Tibial nerve (tissue), 4 donors: ENCODE data around the gene ADAMTS17.

Source experiments
- EP300 ChIP-seq, 2 donors: sonication (generic); formaldehyde crosslinking; IDR thresholded peaks; one replicate each; pipeline ENCODE4 v1.6.1; 2017; ENCODE audit warnings: antibody characterized with exemption in 2 of 2, mild to moderate bottlenecking in 1 of 2
- POLR2A ChIP-seq, 2 donors: fragments of 450-650 bp; IDR thresholded peaks; one replicate each; pipeline ENCODE4 v1.6.1; 2017; ENCODE audit warnings: antibody characterized with exemption in 2 of 2, mild to moderate bottlenecking in 2 of 2, moderate library complexity in 2 of 2
- TF ChIP-seq, protein P1 (sequence below), 5 experiments: fragments of 200-600 bp in 3 of 5; fragments of 450-650 bp in 2 of 5; sonication (generic) in 3 of 5; IDR thresholded peaks; one replicate each; pipeline ENCODE4 v1.5.1; 2016 to 2019; ENCODE audit warnings: antibody characterized with exemption in 5 of 5, mild to moderate bottlenecking in 3 of 5, moderate library complexity in 2 of 5

- TF ChIP-seq, protein P1, sequence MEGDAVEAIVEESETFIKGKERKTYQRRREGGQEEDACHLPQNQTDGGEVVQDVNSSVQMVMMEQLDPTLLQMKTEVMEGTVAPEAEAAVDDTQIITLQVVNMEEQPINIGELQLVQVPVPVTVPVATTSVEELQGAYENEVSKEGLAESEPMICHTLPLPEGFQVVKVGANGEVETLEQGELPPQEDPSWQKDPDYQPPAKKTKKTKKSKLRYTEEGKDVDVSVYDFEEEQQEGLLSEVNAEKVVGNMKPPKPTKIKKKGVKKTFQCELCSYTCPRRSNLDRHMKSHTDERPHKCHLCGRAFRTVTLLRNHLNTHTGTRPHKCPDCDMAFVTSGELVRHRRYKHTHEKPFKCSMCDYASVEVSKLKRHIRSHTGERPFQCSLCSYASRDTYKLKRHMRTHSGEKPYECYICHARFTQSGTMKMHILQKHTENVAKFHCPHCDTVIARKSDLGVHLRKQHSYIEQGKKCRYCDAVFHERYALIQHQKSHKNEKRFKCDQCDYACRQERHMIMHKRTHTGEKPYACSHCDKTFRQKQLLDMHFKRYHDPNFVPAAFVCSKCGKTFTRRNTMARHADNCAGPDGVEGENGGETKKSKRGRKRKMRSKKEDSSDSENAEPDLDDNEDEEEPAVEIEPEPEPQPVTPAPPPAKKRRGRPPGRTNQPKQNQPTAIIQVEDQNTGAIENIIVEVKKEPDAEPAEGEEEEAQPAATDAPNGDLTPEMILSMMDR (IDR thresholded peaks at IDR 0.05) = no peak
- no peak for TF ChIP-seq POLR2A (IDR thresholded peaks at IDR 0.05)
- TF ChIP-seq EP300 (IDR thresholded peaks at IDR 0.05) = no peak
Measured at GRCh38 chr15:100279849-100280248, 61.9 kb downstream of the ADAMTS17 start.
